ENCODE data around the gene COX7C.

DNA sequence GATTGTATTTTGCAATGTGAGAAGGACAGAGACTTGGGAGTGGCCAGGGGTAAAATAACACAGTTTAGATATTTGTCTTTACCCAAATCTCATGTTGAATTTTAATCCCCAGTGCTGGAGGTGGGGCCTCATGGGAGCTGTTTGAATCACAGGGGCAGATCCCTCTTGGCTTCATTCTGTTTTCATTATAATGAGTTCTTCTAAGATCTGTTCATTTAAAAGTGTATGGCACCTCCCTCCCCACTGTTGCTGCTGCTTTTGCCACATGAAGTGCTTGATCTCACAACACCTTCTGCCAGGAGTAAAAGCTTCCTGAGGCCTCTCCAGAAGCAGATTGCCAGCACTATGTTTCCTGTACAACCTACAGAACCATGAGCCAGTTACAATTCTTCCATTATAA, 28.1 kb downstream of the COX7C start:
- TF ChIP-seq, protein P1, sequence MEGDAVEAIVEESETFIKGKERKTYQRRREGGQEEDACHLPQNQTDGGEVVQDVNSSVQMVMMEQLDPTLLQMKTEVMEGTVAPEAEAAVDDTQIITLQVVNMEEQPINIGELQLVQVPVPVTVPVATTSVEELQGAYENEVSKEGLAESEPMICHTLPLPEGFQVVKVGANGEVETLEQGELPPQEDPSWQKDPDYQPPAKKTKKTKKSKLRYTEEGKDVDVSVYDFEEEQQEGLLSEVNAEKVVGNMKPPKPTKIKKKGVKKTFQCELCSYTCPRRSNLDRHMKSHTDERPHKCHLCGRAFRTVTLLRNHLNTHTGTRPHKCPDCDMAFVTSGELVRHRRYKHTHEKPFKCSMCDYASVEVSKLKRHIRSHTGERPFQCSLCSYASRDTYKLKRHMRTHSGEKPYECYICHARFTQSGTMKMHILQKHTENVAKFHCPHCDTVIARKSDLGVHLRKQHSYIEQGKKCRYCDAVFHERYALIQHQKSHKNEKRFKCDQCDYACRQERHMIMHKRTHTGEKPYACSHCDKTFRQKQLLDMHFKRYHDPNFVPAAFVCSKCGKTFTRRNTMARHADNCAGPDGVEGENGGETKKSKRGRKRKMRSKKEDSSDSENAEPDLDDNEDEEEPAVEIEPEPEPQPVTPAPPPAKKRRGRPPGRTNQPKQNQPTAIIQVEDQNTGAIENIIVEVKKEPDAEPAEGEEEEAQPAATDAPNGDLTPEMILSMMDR (conservative IDR thresholded peaks at IDR 0.05; ENCODE audit: low read depth, low read length): no peak
- TF ChIP-seq EZH2phosphoT487 (IDR thresholded peaks at IDR 0.05; ENCODE audit: borderline replicate concordance, low read length) (no peak), EZH2 (IDR thresholded peaks at IDR 0.05; ENCODE audit: low read length, unreplicated experiment) (no peak)

Measured in PC-3 (cell line).